ENCODE results near the gene PTPRH. TPM values are rescaled to one million over a fixed set of nuclear protein-coding genes. Genes with fewer than 3 reads are reported as not detected.

The PTPRH gene
- total RNA-seq, 1 donor from 2014 or later: 1.0 TPM

- TF ChIP-seq, protein P1, sequence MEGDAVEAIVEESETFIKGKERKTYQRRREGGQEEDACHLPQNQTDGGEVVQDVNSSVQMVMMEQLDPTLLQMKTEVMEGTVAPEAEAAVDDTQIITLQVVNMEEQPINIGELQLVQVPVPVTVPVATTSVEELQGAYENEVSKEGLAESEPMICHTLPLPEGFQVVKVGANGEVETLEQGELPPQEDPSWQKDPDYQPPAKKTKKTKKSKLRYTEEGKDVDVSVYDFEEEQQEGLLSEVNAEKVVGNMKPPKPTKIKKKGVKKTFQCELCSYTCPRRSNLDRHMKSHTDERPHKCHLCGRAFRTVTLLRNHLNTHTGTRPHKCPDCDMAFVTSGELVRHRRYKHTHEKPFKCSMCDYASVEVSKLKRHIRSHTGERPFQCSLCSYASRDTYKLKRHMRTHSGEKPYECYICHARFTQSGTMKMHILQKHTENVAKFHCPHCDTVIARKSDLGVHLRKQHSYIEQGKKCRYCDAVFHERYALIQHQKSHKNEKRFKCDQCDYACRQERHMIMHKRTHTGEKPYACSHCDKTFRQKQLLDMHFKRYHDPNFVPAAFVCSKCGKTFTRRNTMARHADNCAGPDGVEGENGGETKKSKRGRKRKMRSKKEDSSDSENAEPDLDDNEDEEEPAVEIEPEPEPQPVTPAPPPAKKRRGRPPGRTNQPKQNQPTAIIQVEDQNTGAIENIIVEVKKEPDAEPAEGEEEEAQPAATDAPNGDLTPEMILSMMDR (IDR thresholded peaks at IDR 0.05; ENCODE audit: insufficient read depth, low read depth, low read length): no peak
- TF ChIP-seq EZH2 (IDR thresholded peaks at IDR 0.05; ENCODE audit: insufficient read depth, low read length): no peak
- Mint-ChIP-seq H3K4me1 (ENCODE audit: low read depth, unreplicated experiment) (no peaks in the 10 kb centered on the region), H3K27me3 (ENCODE audit: low read depth, unreplicated experiment) (no peaks in the 10 kb centered on the region), H3K36me3 (ENCODE audit: low read depth, unreplicated experiment) (peaks cover 24% of the 10 kb centered on the region), H3K27ac (ENCODE audit: unreplicated experiment) (no peak overlapping the region), H3K9me3 (ENCODE audit: unreplicated experiment) (no peaks in the 10 kb centered on the region), H3K4me3 (ENCODE audit: unreplicated experiment) (no peak overlapping the region)
- FAIRE-seq (no peak), DNase-seq (ENCODE audit: low read depth) (no peak)
- no peaks in the 10 kb centered on the region for H3K9me3 ChIP-seq (ENCODE audit: insufficient read depth, low read depth, low read length)
- H3K4me3 ChIP-seq (ENCODE audit: insufficient read depth, low read depth, low read length): no peak overlapping the region
- no peaks in the 10 kb centered on the region for H3K27me3 ChIP-seq (ENCODE audit: insufficient read depth, low read length)
- no peak overlapping the region for H2AFZ ChIP-seq (ENCODE audit: low read depth, low read length)
- H3K4me1 ChIP-seq (ENCODE audit: insufficient read depth, low read length): no peaks in the 10 kb centered on the region
- H4K20me1 ChIP-seq (ENCODE audit: insufficient read depth, low read length): peaks cover 45% of the 10 kb centered on the region
- H3K36me3 ChIP-seq (ENCODE audit: insufficient read depth, low read length): peaks cover 25% of the 10 kb centered on the region
- no peaks in the 10 kb centered on the region for H3K79me2 ChIP-seq (ENCODE audit: insufficient read depth, low read length)
- H3K4me2 ChIP-seq (ENCODE audit: low read length): no peak overlapping the region
- H3K27ac ChIP-seq (ENCODE audit: low read depth, low read length): no peak overlapping the region
- H3K9ac ChIP-seq (ENCODE audit: low read length): no peak overlapping the region
Measured at GRCh38 chr19:55239004-55239403, 29.7 kb upstream of the PTPRH start.

- no peak overlapping the region for H2AFZ ChIP-seq (ENCODE audit: low read depth, low read length)
- H3K79me2 ChIP-seq (ENCODE audit: insufficient read depth, low read length): no peaks in the 10 kb centered on the region
- no peak for TF ChIP-seq EZH2 (IDR thresholded peaks at IDR 0.05; ENCODE audit: insufficient read depth, low read length)
- TF ChIP-seq, protein P1 (IDR thresholded peaks at IDR 0.05; ENCODE audit: insufficient read depth, low read depth, low read length): no peak
- H4K20me1 ChIP-seq (ENCODE audit: insufficient read depth, low read length): peaks cover 43% of the 10 kb centered on the region
- H3K36me3 ChIP-seq (ENCODE audit: insufficient read depth, low read length): peaks cover 24% of the 10 kb centered on the region
- no peaks in the 10 kb centered on the region for H3K9me3 Mint-ChIP-seq (ENCODE audit: unreplicated experiment)
- H3K27ac Mint-ChIP-seq (ENCODE audit: unreplicated experiment): no peak overlapping the region
- no peak overlapping the region for H3K9ac ChIP-seq (ENCODE audit: low read length)
- H3K36me3 Mint-ChIP-seq (ENCODE audit: low read depth, unreplicated experiment): peaks cover 24% of the 10 kb centered on the region
- no peaks in the 10 kb centered on the region for H3K27me3 ChIP-seq (ENCODE audit: insufficient read depth, low read length)
- DNase-seq (ENCODE audit: low read depth) (no peak), FAIRE-seq (no peak)
- no peaks in the 10 kb centered on the region for H3K27me3 Mint-ChIP-seq (ENCODE audit: low read depth, unreplicated experiment)
- no peak overlapping the region for H3K27ac ChIP-seq (ENCODE audit: low read depth, low read length)
- no peaks in the 10 kb centered on the region for H3K4me1 Mint-ChIP-seq (ENCODE audit: low read depth, unreplicated experiment)
- no peak overlapping the region for H3K4me2 ChIP-seq (ENCODE audit: low read length)
- H3K9me3 ChIP-seq (ENCODE audit: insufficient read depth, low read depth, low read length): no peaks in the 10 kb centered on the region
- H3K4me3 Mint-ChIP-seq (ENCODE audit: unreplicated experiment): no peak overlapping the region
- no peaks in the 10 kb centered on the region for H3K4me1 ChIP-seq (ENCODE audit: insufficient read depth, low read length)
- H3K4me3 ChIP-seq (ENCODE audit: insufficient read depth, low read depth, low read length): no peak overlapping the region
Measured at GRCh38 chr19:55238030-55238429, 28.7 kb upstream of the PTPRH start.

GRCh38 chr19:55232986-55233385 lies 23.7 kb upstream of the PTPRH start:
- H3K4me1 Mint-ChIP-seq (ENCODE audit: low read depth, unreplicated experiment): no peaks in the 10 kb centered on the region
- H3K27me3 ChIP-seq (ENCODE audit: insufficient read depth, low read length): no peaks in the 10 kb centered on the region
- H3K27ac Mint-ChIP-seq (ENCODE audit: unreplicated experiment): no peak overlapping the region
- peaks cover 25% of the 10 kb centered on the region for H3K36me3 Mint-ChIP-seq (ENCODE audit: low read depth, unreplicated experiment)
- H3K9me3 ChIP-seq (ENCODE audit: insufficient read depth, low read depth, low read length): no peaks in the 10 kb centered on the region
- no peak for FAIRE-seq
- no peaks in the 10 kb centered on the region for H3K4me1 ChIP-seq (ENCODE audit: insufficient read depth, low read length)
- no peak overlapping the region for H2AFZ ChIP-seq (ENCODE audit: low read depth, low read length)
- no peaks in the 10 kb centered on the region for H3K9me3 Mint-ChIP-seq (ENCODE audit: unreplicated experiment)
- no peak for DNase-seq (ENCODE audit: low read depth)
- no peaks in the 10 kb centered on the region for H3K27me3 Mint-ChIP-seq (ENCODE audit: low read depth, unreplicated experiment)
- H3K79me2 ChIP-seq (ENCODE audit: insufficient read depth, low read length): no peaks in the 10 kb centered on the region
- no peak overlapping the region for H3K9ac ChIP-seq (ENCODE audit: low read length)
- H3K27ac ChIP-seq (ENCODE audit: low read depth, low read length): no peak overlapping the region
- H3K36me3 ChIP-seq (ENCODE audit: insufficient read depth, low read length): peaks cover 20% of the 10 kb centered on the region
- no peak overlapping the region for H3K4me3 Mint-ChIP-seq (ENCODE audit: unreplicated experiment)
- H3K4me3 ChIP-seq (ENCODE audit: insufficient read depth, low read depth, low read length): no peak overlapping the region
- peaks cover 46% of the 10 kb centered on the region for H4K20me1 ChIP-seq (ENCODE audit: insufficient read depth, low read length)
- TF ChIP-seq, protein P1 (IDR thresholded peaks at IDR 0.05; ENCODE audit: insufficient read depth, low read depth, low read length): no peak
- no peak for TF ChIP-seq EZH2 (IDR thresholded peaks at IDR 0.05; ENCODE audit: insufficient read depth, low read length)
- H3K4me2 ChIP-seq (ENCODE audit: low read length): no peak overlapping the region

Data from astrocyte (in vitro differentiated cells and primary cell).